HCT116 (cell line): Measurements from ENCODE around the gene SIRPB1. TPM values are rescaled to one million over a fixed set of nuclear protein-coding genes. Genes with fewer than 3 reads are reported as not detected.

ENCODE experiments used
- ATAC-seq: fragments of 200-7000 bp; cut with Tn5 transposase; 2 replicates; pipeline ENCODE4 v1.9.1; 2020; ENCODE audit warnings: mild to moderate bottlenecking, moderate library complexity
- BruUV-seq: library from RNA; stranded (reverse); fragments of 400-500 nt; replicated peaks from 2 replicates; lab custom pipeline; 2021; lab: Mats Ljungman, UMichigan
- CTCF ChIA-PET: fragments of 300-600 bp; sonication (Branson Sonifier 250); formaldehyde crosslinking; loops from one replicate; lab custom pipeline; 2021; ENCODE audit warnings: antibody characterized with exemption; lab: Charles Lee
- POLR2A ChIA-PET: fragments of 300-600, 350-600 bp; sonication (Branson Sonifier 250); formaldehyde crosslinking; loops from one replicate; lab custom pipeline; 2021; ENCODE audit warnings: antibody characterized with exemption; lab: Charles Lee
- RAD21 ChIA-PET, 2 experiments: fragments of 300-600 bp; sonication (Branson Sonifier 250); formaldehyde crosslinking; loops; one replicate each; lab custom pipeline; 2023; ENCODE audit warnings: low total read pairs in 2 of 2; ENCODE audit not compliant: uncharacterized antibody in 2 of 2, unreplicated experiment in 2 of 2, low non-redundant PET in 1 of 2; lab: Charles Lee
- DNase-seq: peaks from one replicate; pipeline ENCODE4 v3.0.0-alpha.2; 2010; ENCODE audit warnings: low read depth, low spot score
- H2AFZ ChIP-seq: fragments of 200-600 bp; shearing (Covaris generic), sonication (generic); 2 replicates; pipeline ENCODE4 v1.6.1; 2017; ENCODE audit warnings: low read depth, mixed run types, mixed read lengths, antibody characterized with exemption, low read length; ENCODE audit not compliant: poor library complexity, severe bottlenecking
- H3K27ac ChIP-seq: 2 replicates; pipeline ENCODE4 v1.5.1; 2012; ENCODE audit warnings: low read depth, low read length
- H3K27me3 ChIP-seq: fragments of 200-600 bp; sonication (generic); 2 replicates; pipeline ENCODE4 v1.6.1; 2016; ENCODE audit warnings: mixed run types, low read length, mixed read lengths; ENCODE audit not compliant: insufficient read depth
- H3K36me3 ChIP-seq, 2 experiments: fragments of 200-500 bp in 1 of 2; fragments of 200-600 bp in 1 of 2; sonication (Bioruptor generic) in 1 of 2; sonication (generic) in 1 of 2; 2 replicates each; pipeline versions ENCODE4 v1.5.1 to v1.6.1; 2014 to 2016; ENCODE audit warnings: low read length in 2 of 2, inconsistent platforms in 1 of 2, mixed read lengths in 1 of 2, mixed run types in 1 of 2; ENCODE audit not compliant: insufficient read depth in 2 of 2, control insufficient read depth in 1 of 2
- H3K4me1 ChIP-seq, 2 experiments: fragments of 200-600 bp in 1 of 2; sonication (generic) in 1 of 2; 2 replicates each; pipeline versions ENCODE4 v1.5.1 to v1.6.1; 2012 to 2017; ENCODE audit warnings: low read length in 2 of 2, inconsistent platforms in 1 of 2, mild to moderate bottlenecking in 1 of 2, mixed read lengths in 1 of 2, mixed run types in 1 of 2, moderate library complexity in 1 of 2; ENCODE audit not compliant: insufficient read depth in 2 of 2, control insufficient read depth in 1 of 2
- H3K4me2 ChIP-seq: fragments of 200-600 bp; sonication (generic); 2 replicates; pipeline ENCODE4 v1.6.1; 2017; ENCODE audit warnings: mixed run types, low read length, mixed read lengths
- H3K4me3 ChIP-seq, 2 experiments: fragments of 200-600 bp in 1 of 2; sonication (generic) in 1 of 2; replicated peaks in 1 of 2; 2 replicates each; pipeline ENCODE4 v1.5.1; 2011 to 2016; ENCODE audit warnings: low read length in 2 of 2, control low read depth in 1 of 2, low read depth in 1 of 2, mild to moderate bottlenecking in 1 of 2, mixed read lengths in 1 of 2, mixed run types in 1 of 2
- H3K79me2 ChIP-seq: fragments of 200-600 bp; sonication (generic); 2 replicates; pipeline ENCODE4 v1.6.1; 2017; ENCODE audit warnings: mild to moderate bottlenecking, mixed run types, low read length, moderate library complexity, mixed read lengths; ENCODE audit not compliant: insufficient read depth
- H3K9ac ChIP-seq: fragments of 200-600 bp; sonication (generic); 2 replicates; pipeline ENCODE4 v1.6.1; 2016; ENCODE audit warnings: low read length, mixed read lengths
- H3K9me2 ChIP-seq: fragments of 200-600 bp; sonication (generic), shearing (Covaris generic); 2 replicates; pipeline ENCODE4 v1.6.1; 2017; ENCODE audit warnings: mixed run types, mild to moderate bottlenecking, moderate library complexity; ENCODE audit not compliant: insufficient read depth
- H3K9me3 ChIP-seq, 2 experiments: fragments of 200-500 bp in 1 of 2; fragments of 200-600 bp in 1 of 2; sonication (Bioruptor generic) in 1 of 2; sonication (generic) in 1 of 2; 2 replicates each; pipeline ENCODE4 v1.6.1; 2014 to 2017; ENCODE audit warnings: low read length in 2 of 2, mixed read lengths in 2 of 2, inconsistent platforms in 1 of 2, low read depth in 1 of 2, mild to moderate bottlenecking in 1 of 2, mixed run types in 1 of 2, moderate library complexity in 1 of 2; ENCODE audit not compliant: control insufficient read depth in 1 of 2, insufficient read depth in 1 of 2
- H4K20me1 ChIP-seq: fragments of 200-600 bp; sonication (generic), shearing (Covaris generic); 2 replicates; pipeline ENCODE4 v1.6.1; 2017; ENCODE audit warnings: mixed run types, mild to moderate bottlenecking, moderate library complexity; ENCODE audit not compliant: insufficient read depth
- CEBPB ChIP-seq: IDR thresholded peaks from 2 replicates; pipeline ENCODE4 v1.6.1; 2012; ENCODE audit warnings: low read depth
- CTCF ChIP-seq, 3 experiments: fragments of 200-600 bp in 1 of 3; sonication (generic) in 1 of 3; IDR thresholded peaks in 2 of 3; conservative IDR thresholded peaks in 1 of 3; 2 replicates each; pipeline ENCODE4 v1.5.1; 2012 to 2017; ENCODE audit warnings: low read depth in 2 of 3, low read length in 2 of 3, antibody characterized with exemption in 1 of 3, borderline replicate concordance in 1 of 3, control low read depth in 1 of 3, mild to moderate bottlenecking in 1 of 3, mixed read lengths in 1 of 3, mixed run types in 1 of 3, moderate library complexity in 1 of 3; ENCODE audit not compliant: insufficient read depth in 1 of 3
- EGR1 ChIP-seq: IDR thresholded peaks from 2 replicates; pipeline ENCODE4 v1.6.1; 2012; ENCODE audit warnings: low read depth
- POLR2A ChIP-seq: IDR thresholded peaks from 2 replicates; pipeline ENCODE4 v1.7.0; 2011; ENCODE audit warnings: borderline replicate concordance; ENCODE audit not compliant: insufficient read depth, insufficient read length; ENCODE audit errors: extremely low read depth
- SIN3A ChIP-seq: IDR thresholded peaks from 2 replicates; pipeline ENCODE4 v1.6.1; 2012; ENCODE audit warnings: low read depth
- TCF7L2 ChIP-seq: IDR thresholded peaks from 2 replicates; pipeline ENCODE4 v1.7.0; 2011; ENCODE audit warnings: borderline replicate concordance, inconsistent platforms; ENCODE audit not compliant: insufficient read depth, insufficient read length; ENCODE audit errors: extremely low read depth
- YY1 ChIP-seq: IDR thresholded peaks from 2 replicates; pipeline ENCODE4 v1.6.1; 2011; ENCODE audit warnings: low read length, low read depth, moderate library complexity, mild to moderate bottlenecking; ENCODE audit not compliant: insufficient replicate concordance; ENCODE audit errors: extremely low read depth
- ZFX ChIP-seq: fragments of 450-650 bp; IDR thresholded peaks from 2 replicates; pipeline ENCODE4 v1.6.1; 2017
- intact Hi-C: fragments of 100-400 bp; cut with micrococcal nuclease; formaldehyde crosslinking; loops from 2 replicates; pipeline ENCODE4 v1.10.0; 2022
- total RNA-seq: library from RNA; stranded (reverse); gene quantifications from one replicate; pipeline ENCODE4 v1.2.1, GENCODE V29; 2021; ENCODE audit not compliant: unreplicated experiment
- TF ChIP-seq, protein P1 (sequence below): IDR thresholded peaks from 2 replicates; pipeline ENCODE4 v1.6.1; 2011; ENCODE audit warnings: mild to moderate bottlenecking, low read length, moderate library complexity; ENCODE audit not compliant: insufficient replicate concordance; ENCODE audit errors: extremely low read depth
- TF ChIP-seq, protein P2 (sequence below): IDR thresholded peaks from 2 replicates; pipeline ENCODE4 v1.6.1; 2012; ENCODE audit warnings: low read depth

SIRPB1 gene
- total RNA-seq, 1 experiment from 2014 or later, result 1.9 TPM

GRCh38 chr20:1626528-1627199, 6.9 kb upstream of the SIRPB1 start:
- peaks cover 3% of the 10 kb centered on the region; the same call in 1 of the 2 replicates for H3K27me3 ChIP-seq
- ChIA-PET POLR2A (no interaction called here), CTCF (no interaction called here), RAD21 (no interaction called here)
- no peak overlapping the region for H2AFZ ChIP-seq
- no TSS peak for BruUV-seq
- H4K20me1 ChIP-seq, result no peaks in the 10 kb centered on the region
- no peak overlapping the region for H3K4me2 ChIP-seq
- H3K27ac ChIP-seq, result no peak overlapping the region
- H3K4me1 ChIP-seq, result no peaks in the 10 kb centered on the region
- H3K4me3 ChIP-seq, result no peak overlapping the region
- H3K9ac ChIP-seq, result no peak overlapping the region
- H3K36me3 ChIP-seq, result no peaks in the 10 kb centered on the region
- intact Hi-C loops, result no loop called here
- ATAC-seq (no peak), DNase-seq (no peak)
- TF ChIP-seq ZFX (no peak), POLR2A (no peak), CTCF (IDR thresholded peaks at IDR 0.05 in 2 of 3, conservative IDR thresholded peaks at IDR 0.05 in 1 of 3; ENCODE audit: borderline replicate concordance in 1 of 3, insufficient read depth in 1 of 3, low read depth in 2 of 3, low read length in 2 of 3) (no peak), YY1 (no peak), EGR1 (no peak), TCF7L2 (no peak), SIN3A (no peak), CEBPB (no peak)
- TF ChIP-seq, protein P1, sequence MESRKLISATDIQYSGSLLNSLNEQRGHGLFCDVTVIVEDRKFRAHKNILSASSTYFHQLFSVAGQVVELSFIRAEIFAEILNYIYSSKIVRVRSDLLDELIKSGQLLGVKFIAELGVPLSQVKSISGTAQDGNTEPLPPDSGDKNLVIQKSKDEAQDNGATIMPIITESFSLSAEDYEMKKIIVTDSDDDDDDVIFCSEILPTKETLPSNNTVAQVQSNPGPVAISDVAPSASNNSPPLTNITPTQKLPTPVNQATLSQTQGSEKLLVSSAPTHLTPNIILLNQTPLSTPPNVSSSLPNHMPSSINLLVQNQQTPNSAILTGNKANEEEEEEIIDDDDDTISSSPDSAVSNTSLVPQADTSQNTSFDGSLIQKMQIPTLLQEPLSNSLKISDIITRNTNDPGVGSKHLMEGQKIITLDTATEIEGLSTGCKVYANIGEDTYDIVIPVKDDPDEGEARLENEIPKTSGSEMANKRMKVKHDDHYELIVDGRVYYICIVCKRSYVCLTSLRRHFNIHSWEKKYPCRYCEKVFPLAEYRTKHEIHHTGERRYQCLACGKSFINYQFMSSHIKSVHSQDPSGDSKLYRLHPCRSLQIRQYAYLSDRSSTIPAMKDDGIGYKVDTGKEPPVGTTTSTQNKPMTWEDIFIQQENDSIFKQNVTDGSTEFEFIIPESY, result no peak
- TF ChIP-seq, protein P2, sequence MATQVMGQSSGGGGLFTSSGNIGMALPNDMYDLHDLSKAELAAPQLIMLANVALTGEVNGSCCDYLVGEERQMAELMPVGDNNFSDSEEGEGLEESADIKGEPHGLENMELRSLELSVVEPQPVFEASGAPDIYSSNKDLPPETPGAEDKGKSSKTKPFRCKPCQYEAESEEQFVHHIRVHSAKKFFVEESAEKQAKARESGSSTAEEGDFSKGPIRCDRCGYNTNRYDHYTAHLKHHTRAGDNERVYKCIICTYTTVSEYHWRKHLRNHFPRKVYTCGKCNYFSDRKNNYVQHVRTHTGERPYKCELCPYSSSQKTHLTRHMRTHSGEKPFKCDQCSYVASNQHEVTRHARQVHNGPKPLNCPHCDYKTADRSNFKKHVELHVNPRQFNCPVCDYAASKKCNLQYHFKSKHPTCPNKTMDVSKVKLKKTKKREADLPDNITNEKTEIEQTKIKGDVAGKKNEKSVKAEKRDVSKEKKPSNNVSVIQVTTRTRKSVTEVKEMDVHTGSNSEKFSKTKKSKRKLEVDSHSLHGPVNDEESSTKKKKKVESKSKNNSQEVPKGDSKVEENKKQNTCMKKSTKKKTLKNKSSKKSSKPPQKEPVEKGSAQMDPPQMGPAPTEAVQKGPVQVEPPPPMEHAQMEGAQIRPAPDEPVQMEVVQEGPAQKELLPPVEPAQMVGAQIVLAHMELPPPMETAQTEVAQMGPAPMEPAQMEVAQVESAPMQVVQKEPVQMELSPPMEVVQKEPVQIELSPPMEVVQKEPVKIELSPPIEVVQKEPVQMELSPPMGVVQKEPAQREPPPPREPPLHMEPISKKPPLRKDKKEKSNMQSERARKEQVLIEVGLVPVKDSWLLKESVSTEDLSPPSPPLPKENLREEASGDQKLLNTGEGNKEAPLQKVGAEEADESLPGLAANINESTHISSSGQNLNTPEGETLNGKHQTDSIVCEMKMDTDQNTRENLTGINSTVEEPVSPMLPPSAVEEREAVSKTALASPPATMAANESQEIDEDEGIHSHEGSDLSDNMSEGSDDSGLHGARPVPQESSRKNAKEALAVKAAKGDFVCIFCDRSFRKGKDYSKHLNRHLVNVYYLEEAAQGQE, result no peak
- H3K9me3 ChIP-seq, result no peaks in the 10 kb centered on the region
- H3K79me2 ChIP-seq, result no peaks in the 10 kb centered on the region
- H3K9me2 ChIP-seq, result no peaks in the 10 kb centered on the region
